H9 (cell line): ENCODE data around the gene WARS2. TPM values are rescaled to one million over a fixed set of nuclear protein-coding genes. Genes with fewer than 3 reads are reported as not detected.

Experiments used
- DNase-seq: peaks from one replicate; pipeline ENCODE4 v3.0.0-alpha.2; 2017
- H2AFZ ChIP-seq: one replicate; pipeline ENCODE4 v1.6.1; 2013; ENCODE audit warnings: mild to moderate bottlenecking, low read length, control low read depth, moderate library complexity
- H2AK5ac ChIP-seq: 2 replicates; pipeline ENCODE4 v1.6.1; 2013; ENCODE audit warnings: low read length, control low read depth, mixed read lengths; ENCODE audit not compliant: insufficient read length
- H2BK120ac ChIP-seq: one replicate; pipeline ENCODE4 v1.6.1; 2013; ENCODE audit warnings: low read depth, mild to moderate bottlenecking, low read length, control low read depth, inconsistent platforms; ENCODE audit not compliant: poor library complexity, severe bottlenecking
- H2BK12ac ChIP-seq: 2 replicates; pipeline ENCODE4 v1.6.1; 2013; ENCODE audit warnings: low read length, control low read depth, mixed read lengths, low read depth; ENCODE audit not compliant: insufficient read length
- H2BK15ac ChIP-seq: 2 replicates; pipeline ENCODE4 v1.6.1; 2013; ENCODE audit warnings: low read depth, low read length, control low read depth
- H2BK20ac ChIP-seq: one replicate; pipeline ENCODE4 v1.6.1; 2013; ENCODE audit warnings: low read depth, mild to moderate bottlenecking, low read length, control low read depth, inconsistent platforms; ENCODE audit not compliant: poor library complexity, severe bottlenecking
- H2BK5ac ChIP-seq: 2 replicates; pipeline ENCODE4 v1.6.1; 2013; ENCODE audit warnings: low read length, control low read depth, mixed read lengths; ENCODE audit not compliant: insufficient read length
- H3K14ac ChIP-seq: 2 replicates; pipeline ENCODE4 v1.6.1; 2013; ENCODE audit warnings: low read length, control low read depth; ENCODE audit not compliant: insufficient read depth
- H3K18ac ChIP-seq: 2 replicates; pipeline ENCODE4 v1.6.1; 2013; ENCODE audit warnings: low read depth, mild to moderate bottlenecking, mixed read lengths, low read length, control low read depth; ENCODE audit not compliant: insufficient read length
- H3K23ac ChIP-seq: 2 replicates; pipeline ENCODE4 v1.6.1; 2013; ENCODE audit warnings: low read length, control low read depth, mixed read lengths, low read depth; ENCODE audit not compliant: insufficient read length
- H3K23me2 ChIP-seq: 2 replicates; pipeline ENCODE4 v1.6.1; 2013; ENCODE audit warnings: low read depth, mild to moderate bottlenecking, mixed read lengths, low read length, control low read depth; ENCODE audit not compliant: insufficient read length, poor library complexity, severe bottlenecking
- H3K27ac ChIP-seq: 2 replicates; pipeline ENCODE4 v1.5.1; 2013; ENCODE audit warnings: low read length, control low read depth, mixed read lengths, low read depth; ENCODE audit not compliant: insufficient read length
- H3K27me3 ChIP-seq: 2 replicates; pipeline ENCODE4 v1.6.1; 2013; ENCODE audit warnings: low read length, control low read depth, inconsistent platforms; ENCODE audit not compliant: insufficient read depth
- H3K4ac ChIP-seq: 2 replicates; pipeline ENCODE4 v1.6.1; 2013; ENCODE audit warnings: low read depth, mild to moderate bottlenecking, control low read depth, inconsistent platforms, low read length, moderate library complexity
- H3K4me1 ChIP-seq: 2 replicates; pipeline ENCODE4 v1.6.1; 2013; ENCODE audit warnings: low read length, control low read depth, inconsistent platforms; ENCODE audit not compliant: insufficient read depth
- H3K4me2 ChIP-seq: 2 replicates; pipeline ENCODE4 v1.6.1; 2013; ENCODE audit warnings: low read length, control low read depth, mixed read lengths; ENCODE audit not compliant: insufficient read length, insufficient read depth
- H3K56ac ChIP-seq: 2 replicates; pipeline ENCODE4 v1.6.1; 2013; ENCODE audit warnings: low read depth, mild to moderate bottlenecking, mixed read lengths, low read length, control low read depth; ENCODE audit not compliant: insufficient read length
- H3K79me1 ChIP-seq: 2 replicates; pipeline ENCODE4 v1.6.1; 2013; ENCODE audit warnings: low read depth, mild to moderate bottlenecking, moderate library complexity, low read length, control low read depth, inconsistent platforms; ENCODE audit not compliant: insufficient read depth, poor library complexity, severe bottlenecking
- H3K79me2 ChIP-seq: 2 replicates; pipeline ENCODE4 v1.6.1; 2013; ENCODE audit warnings: low read length, control low read depth, inconsistent platforms; ENCODE audit not compliant: insufficient read depth
- H3K9ac ChIP-seq: 2 replicates; pipeline ENCODE4 v1.6.1; 2013; ENCODE audit warnings: low read length, control low read depth, mixed read lengths; ENCODE audit not compliant: insufficient read length; ENCODE audit errors: extremely low read depth
- H3K9me3 ChIP-seq: one replicate; pipeline ENCODE4 v1.6.1; 2013; ENCODE audit warnings: low read depth, low read length, inconsistent platforms; ENCODE audit not compliant: control insufficient read depth
- H3T11ph ChIP-seq: one replicate; pipeline ENCODE4 v1.6.1; 2013; ENCODE audit warnings: mild to moderate bottlenecking, low read length, control low read depth, inconsistent platforms
- H4K20me1 ChIP-seq: one replicate; pipeline ENCODE4 v1.6.1; 2013; ENCODE audit not compliant: control insufficient read depth, insufficient read length, insufficient read depth
- H4K5ac ChIP-seq: 2 replicates; pipeline ENCODE4 v1.6.1; 2013; ENCODE audit warnings: low read depth, mild to moderate bottlenecking, mixed read lengths, low read length, control low read depth; ENCODE audit not compliant: insufficient read length
- H4K8ac ChIP-seq: replicated peaks from 2 replicates; pipeline ENCODE4 v1.6.1; 2013; ENCODE audit warnings: low read length, control low read depth, mixed read lengths, low read depth; ENCODE audit not compliant: insufficient read length
- H4K91ac ChIP-seq: 2 replicates; pipeline ENCODE4 v1.6.1; 2013; ENCODE audit warnings: low read depth, mild to moderate bottlenecking, moderate library complexity, mixed read lengths, low read length, control low read depth; ENCODE audit not compliant: insufficient read length
- H3K27ac Mint-ChIP-seq, 3 experiments: 2 replicates in 2 of 3; 3 replicates in 1 of 3; pipeline ENCODE4 v1.8.0; 2020 to 2021; ENCODE audit warnings: mixed read lengths in 3 of 3, mild to moderate bottlenecking in 1 of 3, moderate library complexity in 1 of 3
- H3K27me3 Mint-ChIP-seq: 2 replicates; pipeline ENCODE4 v1.8.0; 2021; ENCODE audit warnings: low read depth, mild to moderate bottlenecking, moderate library complexity, mixed read lengths
- H3K36me3 Mint-ChIP-seq, 3 experiments: 2 replicates in 2 of 3; 3 replicates in 1 of 3; pipeline ENCODE4 v1.8.0; 2020 to 2021; ENCODE audit warnings: low read depth in 3 of 3, mixed read lengths in 3 of 3; ENCODE audit not compliant: insufficient read depth in 1 of 3
- H3K4me1 Mint-ChIP-seq, 2 experiments: 2 replicates each; pipeline ENCODE4 v1.8.0; 2020; ENCODE audit warnings: mixed read lengths in 2 of 2
- H3K4me3 Mint-ChIP-seq, 2 experiments: 2 replicates in 1 of 2; 3 replicates in 1 of 2; pipeline ENCODE4 v1.8.0; 2020 to 2021; ENCODE audit warnings: mild to moderate bottlenecking in 2 of 2, mixed read lengths in 2 of 2, moderate library complexity in 1 of 2
- H3K9me3 Mint-ChIP-seq, 2 experiments: 2 replicates in 1 of 2; 3 replicates in 1 of 2; pipeline ENCODE4 v1.8.0; 2020; ENCODE audit warnings: mild to moderate bottlenecking in 2 of 2, mixed read lengths in 2 of 2, moderate library complexity in 1 of 2
- WGBS: extraction: QIAGEN DNeasy Blood & Tissue Kit; methylation state at CpG from one replicate; pipeline ENCODE4 v1.1.7; 2013; ENCODE audit warnings: missing lambda C conversion rate, low lambda C conversion rate, mixed read lengths; ENCODE audit not compliant: insufficient read length; ENCODE audit errors: extremely low coverage; 5-methylcytosine and 5-hydroxymethylcytosine counted together
- total RNA-seq: library from RNA; stranded (reverse); gene quantifications from 2 replicates; pipeline ENCODE4 v1.2.1, GENCODE V29; 2021
- TF ChIP-seq, protein P1 (sequence below): fragments of 200-600 bp; sonication (generic); conservative IDR thresholded peaks from 3 replicates; pipeline ENCODE4 v1.8.0; 2021; ENCODE audit warnings: antibody characterized with exemption, mild to moderate bottlenecking

Gene WARS2
- total RNA-seq, 1 experiment from 2014 or later, result 9.7 TPM

GRCh38 chr1:119081700-119082099 lies 58.8 kb downstream of the WARS2 start:
- H3K27me3 ChIP-seq, result no peaks in the 10 kb centered on the region
- H3K56ac ChIP-seq, result no peak overlapping the region
- no peak overlapping the region for H2BK120ac ChIP-seq
- no peak overlapping the region for H2AK5ac ChIP-seq
- H3K4ac ChIP-seq, result no peak overlapping the region
- no peak overlapping the region for H2BK15ac ChIP-seq
- no peak overlapping the region for H4K91ac ChIP-seq
- no CpG with 5 or more reads among the region's 3 CpGs for WGBS
- no peak overlapping the region for H4K5ac ChIP-seq
- no peaks in the 10 kb centered on the region; a peak in 1 of 7 replicates for H3K36me3 Mint-ChIP-seq
- TF ChIP-seq, protein P1, sequence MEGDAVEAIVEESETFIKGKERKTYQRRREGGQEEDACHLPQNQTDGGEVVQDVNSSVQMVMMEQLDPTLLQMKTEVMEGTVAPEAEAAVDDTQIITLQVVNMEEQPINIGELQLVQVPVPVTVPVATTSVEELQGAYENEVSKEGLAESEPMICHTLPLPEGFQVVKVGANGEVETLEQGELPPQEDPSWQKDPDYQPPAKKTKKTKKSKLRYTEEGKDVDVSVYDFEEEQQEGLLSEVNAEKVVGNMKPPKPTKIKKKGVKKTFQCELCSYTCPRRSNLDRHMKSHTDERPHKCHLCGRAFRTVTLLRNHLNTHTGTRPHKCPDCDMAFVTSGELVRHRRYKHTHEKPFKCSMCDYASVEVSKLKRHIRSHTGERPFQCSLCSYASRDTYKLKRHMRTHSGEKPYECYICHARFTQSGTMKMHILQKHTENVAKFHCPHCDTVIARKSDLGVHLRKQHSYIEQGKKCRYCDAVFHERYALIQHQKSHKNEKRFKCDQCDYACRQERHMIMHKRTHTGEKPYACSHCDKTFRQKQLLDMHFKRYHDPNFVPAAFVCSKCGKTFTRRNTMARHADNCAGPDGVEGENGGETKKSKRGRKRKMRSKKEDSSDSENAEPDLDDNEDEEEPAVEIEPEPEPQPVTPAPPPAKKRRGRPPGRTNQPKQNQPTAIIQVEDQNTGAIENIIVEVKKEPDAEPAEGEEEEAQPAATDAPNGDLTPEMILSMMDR, result no peak
- H2BK20ac ChIP-seq, result no peak overlapping the region
- H2BK5ac ChIP-seq, result no peak overlapping the region
- no peaks in the 10 kb centered on the region for H3K79me1 ChIP-seq
- no peaks in the 10 kb centered on the region for H4K20me1 ChIP-seq
- H3K27me3 Mint-ChIP-seq, result no peaks in the 10 kb centered on the region
- H3K4me3 Mint-ChIP-seq, result no peak overlapping the region
- no peaks in the 10 kb centered on the region for H3K79me2 ChIP-seq
- DNase-seq, result no peak
- no peak overlapping the region for H3K27ac Mint-ChIP-seq
- no peak overlapping the region for H3K14ac ChIP-seq
- H3K23me2 ChIP-seq, result no peaks in the 10 kb centered on the region
- H2BK12ac ChIP-seq, result no peak overlapping the region
- H3K9me3 ChIP-seq, result no peaks in the 10 kb centered on the region
- peaks cover 13 to 14% of the 10 kb centered on the region in 2 experiments for H3K4me1 Mint-ChIP-seq
- no peak overlapping the region for H2AFZ ChIP-seq
- no peak overlapping the region for H3K18ac ChIP-seq
- no peak overlapping the region for H3K27ac ChIP-seq
- no peaks in the 10 kb centered on the region for H3K9me3 Mint-ChIP-seq
- no peak overlapping the region for H3K23ac ChIP-seq
- H4K8ac ChIP-seq, result no peak overlapping the region
- no peaks in the 10 kb centered on the region for H3K4me1 ChIP-seq
- H3K9ac ChIP-seq, result no peak overlapping the region
- H3T11ph ChIP-seq, result no peak overlapping the region
- no peak overlapping the region for H3K4me2 ChIP-seq
